Suprapubic skin (tissue), 4 donors: Measurements from ENCODE around the gene RABL2A.
"Not testable (repeated sequence)": the region's sequence is repeated elsewhere in the genome, so short reads cannot be mapped to it uniquely, and the experiment has no call there.

Experiments
- POLR2A ChIP-seq, 2 donors: fragments of 450-650 bp; IDR thresholded peaks; one replicate each; pipeline ENCODE4 v1.6.1; 2017; ENCODE audit warnings: antibody characterized with exemption in 2 of 2, mild to moderate bottlenecking in 2 of 2, moderate library complexity in 2 of 2
- POLR2AphosphoS5 ChIP-seq, 3 donors: sonication (generic); formaldehyde crosslinking; IDR thresholded peaks; one replicate each; pipeline ENCODE4 v1.6.1; 2017; ENCODE audit warnings: antibody characterized with exemption in 3 of 3
- TF ChIP-seq, protein P1 (sequence below), 2 donors: fragments of 200-600 bp in 1 of 2; fragments of 450-650 bp in 1 of 2; sonication (generic) in 1 of 2; IDR thresholded peaks; one replicate each; pipeline ENCODE4 v1.5.1; 2016 to 2019; ENCODE audit warnings: antibody characterized with exemption in 2 of 2, mild to moderate bottlenecking in 1 of 2, moderate library complexity in 1 of 2

DNA sequence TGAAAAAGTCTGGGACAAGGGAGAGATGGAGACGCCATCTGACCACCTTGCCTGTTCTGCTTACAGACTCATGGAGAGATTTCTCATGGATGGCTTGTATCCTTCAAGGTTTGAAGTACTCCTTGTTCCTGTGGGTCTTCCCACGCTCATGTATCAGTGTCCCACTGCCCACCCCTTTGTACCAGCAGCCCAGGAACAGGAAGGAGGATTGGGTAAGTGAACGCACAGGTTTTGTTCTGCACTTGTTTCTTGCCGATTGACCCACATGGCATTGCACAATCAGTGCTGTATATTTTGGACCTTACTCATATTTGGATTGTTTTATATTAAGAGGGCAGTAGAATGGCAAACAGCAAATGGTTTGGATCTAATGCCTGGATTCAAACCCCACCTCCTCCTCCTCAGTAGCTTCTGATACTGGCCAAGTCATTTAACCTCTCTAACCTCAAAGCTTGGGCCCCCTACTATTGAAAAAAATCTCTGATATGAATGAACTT, 5.8 kb downstream of the RABL2A start:
- TF ChIP-seq POLR2AphosphoS5, POLR2A (IDR thresholded peaks at IDR 0.05): not testable (repeated sequence)
- TF ChIP-seq, protein P1, sequence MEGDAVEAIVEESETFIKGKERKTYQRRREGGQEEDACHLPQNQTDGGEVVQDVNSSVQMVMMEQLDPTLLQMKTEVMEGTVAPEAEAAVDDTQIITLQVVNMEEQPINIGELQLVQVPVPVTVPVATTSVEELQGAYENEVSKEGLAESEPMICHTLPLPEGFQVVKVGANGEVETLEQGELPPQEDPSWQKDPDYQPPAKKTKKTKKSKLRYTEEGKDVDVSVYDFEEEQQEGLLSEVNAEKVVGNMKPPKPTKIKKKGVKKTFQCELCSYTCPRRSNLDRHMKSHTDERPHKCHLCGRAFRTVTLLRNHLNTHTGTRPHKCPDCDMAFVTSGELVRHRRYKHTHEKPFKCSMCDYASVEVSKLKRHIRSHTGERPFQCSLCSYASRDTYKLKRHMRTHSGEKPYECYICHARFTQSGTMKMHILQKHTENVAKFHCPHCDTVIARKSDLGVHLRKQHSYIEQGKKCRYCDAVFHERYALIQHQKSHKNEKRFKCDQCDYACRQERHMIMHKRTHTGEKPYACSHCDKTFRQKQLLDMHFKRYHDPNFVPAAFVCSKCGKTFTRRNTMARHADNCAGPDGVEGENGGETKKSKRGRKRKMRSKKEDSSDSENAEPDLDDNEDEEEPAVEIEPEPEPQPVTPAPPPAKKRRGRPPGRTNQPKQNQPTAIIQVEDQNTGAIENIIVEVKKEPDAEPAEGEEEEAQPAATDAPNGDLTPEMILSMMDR (IDR thresholded peaks at IDR 0.05), result not testable (repeated sequence)
